Gastroesophageal sphincter (tissue), 4 donors: ENCODE data around the gene PIP5K1C. TPM values are rescaled to one million over a fixed set of nuclear protein-coding genes. Genes with fewer than 3 reads are reported as not detected.

Experiments
- ATAC-seq: fragments of 150-250 bp; one replicate; pipeline ENCODE4 v1.9.1; 2016; ENCODE audit warnings: mild to moderate bottlenecking, moderate library complexity
- H3K27ac ChIP-seq, 4 donors: fragments of 200-600 bp; sonication (generic) in 3 of 4; 1 replicate in 3 of 4; 2 replicates in 1 of 4; pipeline ENCODE4 v1.5.1; 2016 to 2019
- H3K27me3 ChIP-seq: fragments of 200-600 bp; sonication (generic); one replicate; pipeline ENCODE4 v1.5.1; 2019
- H3K36me3 ChIP-seq, 2 donors: fragments of 200-600 bp; sonication (generic); one replicate each; pipeline ENCODE4 v1.5.1; 2019; ENCODE audit warnings: control low read depth in 1 of 2
- H3K4me1 ChIP-seq, 3 donors: fragments of 200-600 bp; sonication (generic); 1 replicate in 2 of 3; 2 replicates in 1 of 3; pipeline ENCODE4 v1.5.1; 2016 to 2019; ENCODE audit warnings: control low read depth in 2 of 3
- H3K4me3 ChIP-seq, 2 donors: fragments of 200-600 bp; sonication (generic); one replicate each; pipeline ENCODE4 v1.5.1; 2019; ENCODE audit warnings: mild to moderate bottlenecking in 1 of 2, moderate library complexity in 1 of 2
- H3K9me3 ChIP-seq, 3 donors: fragments of 200-600 bp; sonication (generic); one replicate each; pipeline ENCODE4 v1.5.1; 2017 to 2019; ENCODE audit warnings: control low read depth in 2 of 3
- EP300 ChIP-seq: sonication (generic); formaldehyde crosslinking; IDR thresholded peaks from one replicate; pipeline ENCODE4 v1.6.1; 2017; ENCODE audit warnings: antibody characterized with exemption, mild to moderate bottlenecking
- POLR2A ChIP-seq, 2 donors: fragments of 450-650 bp; IDR thresholded peaks; one replicate each; pipeline ENCODE4 v1.6.1; 2017; ENCODE audit warnings: antibody characterized with exemption in 2 of 2, mild to moderate bottlenecking in 2 of 2, moderate library complexity in 1 of 2
- POLR2AphosphoS5 ChIP-seq: sonication (generic); formaldehyde crosslinking; IDR thresholded peaks from one replicate; pipeline ENCODE4 v1.6.1; 2017; ENCODE audit warnings: antibody characterized with exemption
- WGBS, 2 donors: methylation state at CpG; one replicate each; pipeline ENCODE4 v1.1.5; 2018; ENCODE audit warnings: low coverage in 1 of 2; 5-methylcytosine and 5-hydroxymethylcytosine counted together
- total RNA-seq, 4 donors: library from RNA; depleted of rRNA; stranded (reverse); fragments of >200 nt; gene quantifications; one replicate each; pipeline ENCODE4 v1.1.0, GENCODE V29; 2016
- TF ChIP-seq, protein P1 (sequence below), 4 experiments: fragments of 200-600 bp in 2 of 4; fragments of 450-650 bp in 2 of 4; sonication (generic) in 1 of 4; IDR thresholded peaks; one replicate each; pipeline ENCODE4 v1.5.1; 2017 to 2019; ENCODE audit warnings: antibody characterized with exemption in 4 of 4, mild to moderate bottlenecking in 2 of 4, moderate library complexity in 2 of 4

The PIP5K1C gene
- total RNA-seq, 4 donors from 2014 or later, result 50.8 to 165 (median 61.5) TPM

DNA sequence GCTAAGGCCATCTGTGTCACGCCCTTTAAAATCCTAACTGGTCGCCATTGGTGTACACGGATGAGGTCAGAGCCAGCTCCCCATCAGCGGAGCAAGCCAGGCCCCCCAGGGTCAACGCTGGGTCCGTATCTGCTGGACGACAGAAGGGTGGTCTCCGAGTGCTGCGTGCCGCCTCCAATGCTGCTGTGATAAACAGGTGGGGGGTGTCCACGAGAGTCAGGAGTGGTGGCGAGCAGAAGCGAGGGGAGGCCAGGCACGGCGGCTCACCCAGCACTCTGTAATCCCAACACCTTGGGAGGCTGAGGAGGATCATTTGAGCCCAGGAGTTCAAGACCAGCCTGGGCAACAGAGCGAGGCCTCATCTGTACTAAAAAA lies 42.9 kb downstream of the PIP5K1C start:
- peaks cover 0 to 8% (median 0%) of the 10 kb centered on the region in 3 donors for H3K4me1 ChIP-seq
- H3K27me3 ChIP-seq, result no peaks in the 10 kb centered on the region
- no peak overlapping the region for H3K27ac ChIP-seq
- no peak for TF ChIP-seq POLR2AphosphoS5
- no peak for TF ChIP-seq EP300
- no peak for TF ChIP-seq POLR2A (IDR thresholded peaks at IDR 0.05)
- TF ChIP-seq, protein P1, sequence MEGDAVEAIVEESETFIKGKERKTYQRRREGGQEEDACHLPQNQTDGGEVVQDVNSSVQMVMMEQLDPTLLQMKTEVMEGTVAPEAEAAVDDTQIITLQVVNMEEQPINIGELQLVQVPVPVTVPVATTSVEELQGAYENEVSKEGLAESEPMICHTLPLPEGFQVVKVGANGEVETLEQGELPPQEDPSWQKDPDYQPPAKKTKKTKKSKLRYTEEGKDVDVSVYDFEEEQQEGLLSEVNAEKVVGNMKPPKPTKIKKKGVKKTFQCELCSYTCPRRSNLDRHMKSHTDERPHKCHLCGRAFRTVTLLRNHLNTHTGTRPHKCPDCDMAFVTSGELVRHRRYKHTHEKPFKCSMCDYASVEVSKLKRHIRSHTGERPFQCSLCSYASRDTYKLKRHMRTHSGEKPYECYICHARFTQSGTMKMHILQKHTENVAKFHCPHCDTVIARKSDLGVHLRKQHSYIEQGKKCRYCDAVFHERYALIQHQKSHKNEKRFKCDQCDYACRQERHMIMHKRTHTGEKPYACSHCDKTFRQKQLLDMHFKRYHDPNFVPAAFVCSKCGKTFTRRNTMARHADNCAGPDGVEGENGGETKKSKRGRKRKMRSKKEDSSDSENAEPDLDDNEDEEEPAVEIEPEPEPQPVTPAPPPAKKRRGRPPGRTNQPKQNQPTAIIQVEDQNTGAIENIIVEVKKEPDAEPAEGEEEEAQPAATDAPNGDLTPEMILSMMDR (IDR thresholded peaks at IDR 0.05), result no peak
- H3K36me3 ChIP-seq, result peaks cover 0 to 100% of the 10 kb centered on the region in 2 donors
- ATAC-seq, result no peak
- no CpG with 5 or more reads among the region's 16 CpGs for whole genome bisulfite sequencing, 2 donors
- H3K4me3 ChIP-seq, result no peak overlapping the region
- no peaks in the 10 kb centered on the region for H3K9me3 ChIP-seq

DNA sequence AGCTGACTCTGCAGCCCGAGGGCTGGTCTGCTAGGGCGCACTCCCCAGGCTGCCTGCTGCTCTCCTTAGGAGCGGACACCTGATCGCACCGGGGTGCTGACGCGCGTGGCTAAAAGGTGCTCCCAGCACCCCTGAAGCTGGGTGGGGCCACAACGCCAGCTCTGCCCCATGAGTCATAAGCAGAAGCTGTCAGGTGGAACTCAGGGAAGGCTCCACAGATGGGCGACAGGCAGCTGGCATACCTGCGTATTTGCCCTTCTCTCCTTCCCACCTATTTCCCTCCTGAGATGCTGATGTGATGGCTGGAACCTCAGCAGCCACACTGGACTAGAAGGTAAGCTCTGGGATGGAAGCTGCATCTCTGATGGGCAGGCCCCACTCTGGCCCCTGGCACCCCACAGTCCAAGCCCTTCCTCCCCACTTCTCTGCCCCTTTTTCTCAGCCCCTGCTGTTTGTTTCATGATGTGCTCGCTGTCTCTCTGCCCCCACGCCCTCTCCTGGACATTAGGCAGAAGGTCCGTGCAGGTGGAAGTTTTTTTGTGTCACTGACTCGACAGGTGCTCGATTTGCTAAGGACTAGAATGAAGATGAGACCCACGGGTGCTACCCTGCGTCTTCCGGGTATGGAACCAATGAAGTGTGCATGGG lies 43.4 kb downstream of the PIP5K1C start:
- no peak overlapping the region for H3K4me3 ChIP-seq
- peaks cover 0 to 100% of the 10 kb centered on the region in 2 donors for H3K36me3 ChIP-seq
- 96 to 100% methylated on average over 2 to 5 of the region's 19 CpGs for WGBS, 2 donors
- H3K9me3 ChIP-seq, result no peaks in the 10 kb centered on the region
- H3K4me1 ChIP-seq, result peaks cover 0 to 8% (median 0%) of the 10 kb centered on the region in 3 donors
- no peak for ATAC-seq
- no peaks in the 10 kb centered on the region for H3K27me3 ChIP-seq
- TF ChIP-seq, protein P1 (IDR thresholded peaks at IDR 0.05), result no peak
- TF ChIP-seq EP300, result no peak
- no peak for TF ChIP-seq POLR2A (IDR thresholded peaks at IDR 0.05)
- no peak for TF ChIP-seq POLR2AphosphoS5
- no peak overlapping the region for H3K27ac ChIP-seq

DNA sequence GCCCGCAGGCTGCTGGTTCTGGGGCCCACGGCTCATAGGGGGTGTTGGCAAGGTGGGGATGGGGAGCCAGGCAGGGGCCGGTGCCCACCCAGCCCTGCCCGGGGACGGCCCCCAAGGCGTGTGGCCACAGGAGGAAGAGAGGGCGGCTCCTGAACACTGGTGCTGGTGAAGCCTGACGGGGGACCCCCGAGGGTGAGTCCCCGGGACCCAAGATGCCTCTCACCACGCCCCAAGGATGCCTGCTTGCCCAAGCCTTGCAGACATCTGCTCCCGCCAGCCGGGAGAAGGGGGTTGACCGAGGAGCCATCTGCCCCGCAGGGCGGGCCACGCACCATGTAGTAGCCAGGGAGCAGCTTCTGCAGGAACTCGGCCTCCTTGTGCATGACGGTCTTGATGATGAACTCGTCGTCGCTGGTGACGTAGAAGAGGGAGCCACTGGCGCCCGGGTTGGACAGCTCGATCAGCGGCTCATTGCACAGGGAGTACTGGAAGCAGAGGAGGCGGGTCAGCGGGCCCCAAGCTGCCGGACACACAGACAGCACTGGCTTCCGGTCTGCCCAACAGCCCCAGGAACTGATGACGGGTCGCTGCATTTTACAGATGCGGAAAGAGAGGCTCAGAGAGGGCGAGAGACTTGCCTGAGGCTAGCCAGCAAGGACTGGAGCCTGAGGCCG lies 44.1 kb downstream of the PIP5K1C start:
- H3K4me1 ChIP-seq, result peaks cover 0 to 8% (median 0%) of the 10 kb centered on the region in 3 donors
- H3K4me3 ChIP-seq, result no peak overlapping the region
- no CpG with 5 or more reads among the region's 36 CpGs for WGBS, 2 donors
- H3K27me3 ChIP-seq, result no peaks in the 10 kb centered on the region
- H3K27ac ChIP-seq, result peak overlapping the region in 2 of 4 donors; percentile 55 to 68
- TF ChIP-seq EP300 (no peak), POLR2A (IDR thresholded peaks at IDR 0.05) (no peak), POLR2AphosphoS5 (no peak)
- TF ChIP-seq, protein P1 (IDR thresholded peaks at IDR 0.05), result no peak
- no peaks in the 10 kb centered on the region for H3K9me3 ChIP-seq
- H3K36me3 ChIP-seq, result peaks cover 0 to 100% of the 10 kb centered on the region in 2 donors
- no peak for ATAC-seq

DNA sequence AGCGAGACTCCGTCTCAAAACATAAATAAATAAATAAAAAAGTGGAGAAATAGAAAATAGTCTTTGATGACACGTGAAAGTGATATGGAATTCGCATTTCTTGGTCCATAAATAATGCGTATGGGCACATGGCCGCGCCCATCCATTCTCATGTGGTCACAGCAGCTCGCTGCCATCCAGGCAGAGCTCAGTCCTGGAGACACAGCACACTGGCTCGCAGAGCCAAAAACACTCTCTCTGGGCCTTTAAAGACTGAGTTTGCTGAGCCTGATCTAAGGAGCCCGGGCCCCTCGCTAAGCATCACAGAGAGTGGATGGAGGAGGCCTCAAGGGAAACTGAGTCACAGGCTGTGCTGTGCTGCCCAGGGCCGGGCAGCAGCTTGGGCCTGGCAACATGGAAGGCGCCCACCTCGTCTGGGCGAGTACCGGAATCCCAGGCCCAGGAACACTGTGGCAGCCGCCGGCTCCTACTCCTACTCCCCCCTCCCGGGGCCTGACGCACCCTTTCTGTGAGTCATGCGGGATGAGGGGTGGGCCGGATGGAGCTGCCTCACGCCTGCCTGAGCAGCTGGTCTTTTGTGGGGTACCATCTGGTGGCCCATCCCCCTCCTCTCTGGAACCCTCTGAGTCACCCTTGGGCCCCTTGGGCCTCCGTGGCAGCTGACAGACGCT lies 44.7 kb downstream of the PIP5K1C start:
- Histone ChIP-seq H3K4me3 (no peak overlapping the region), H3K27ac (peak overlapping the region in 3 of 4 donors; percentile 55 to 68 (median 57)), H3K9me3 (no peaks in the 10 kb centered on the region), H3K27me3 (no peaks in the 10 kb centered on the region), H3K36me3 (peaks cover 0 to 100% of the 10 kb centered on the region in 2 donors), H3K4me1 (peaks cover 0 to 8% (median 0%) of the 10 kb centered on the region in 3 donors)
- no peak for TF ChIP-seq POLR2A (IDR thresholded peaks at IDR 0.05)
- TF ChIP-seq, protein P1 (IDR thresholded peaks at IDR 0.05), result no peak
- TF ChIP-seq EP300, result no peak
- no peak for TF ChIP-seq POLR2AphosphoS5
- 89 to 90% methylated on average over 2 to 9 of the region's 25 CpGs for WGBS, 2 donors
- ATAC-seq, result peak; percentile 68
